NK-92 (cell line): ENCODE data around the gene RMP24.

ENCODE experiments used
- DNase-seq: peaks from one replicate; lab custom pipeline; 2025; ENCODE audit not compliant: unreplicated experiment; lab: John Stamatoyannopoulos, UW

The RMP24 gene

GRCh38 chr18:35972197-35973000 is at the start of gene RMP24:
TSS of gene RMP24 (plus strand) at chr18:35972679.
- peak; percentile 73 for DNase-seq

GRCh38 chr18:35923939-35924684 is 48.4 kb upstream of the RMP24 start:
- no peak for DNase-seq

GRCh38 chr18:35926884-35927283 is 45.6 kb upstream of the RMP24 start:
- no peak for DNase-seq

GRCh38 chr18:35927430-35927829 is 45.0 kb upstream of the RMP24 start:
- no peak for DNase-seq

GRCh38 chr18:35933982-35934381 is 38.5 kb upstream of the RMP24 start:
- no peak for DNase-seq

GRCh38 chr18:35934891-35935290 is 37.6 kb upstream of the RMP24 start:
- DNase-seq, result no peak

- DNase-seq, result no peak
Observed at GRCh38 chr18:35935805-35936204, 36.7 kb upstream of the RMP24 start.

- no peak for DNase-seq
Observed at GRCh38 chr18:35936951-35937350, 35.5 kb upstream of the RMP24 start.

GRCh38 chr18:35938158-35938557 is 34.3 kb upstream of the RMP24 start:
- DNase-seq, result no peak

GRCh38 chr18:35938562-35938961 is 33.9 kb upstream of the RMP24 start:
- no peak for DNase-seq

GRCh38 chr18:35939138-35939537 is 33.3 kb upstream of the RMP24 start:
- no peak for DNase-seq

- DNase-seq, result no peak
Observed at GRCh38 chr18:35941299-35941698, 31.2 kb upstream of the RMP24 start.

GRCh38 chr18:35942133-35942532 is 30.3 kb upstream of the RMP24 start:
- no peak for DNase-seq

GRCh38 chr18:35942661-35943060 is 29.8 kb upstream of the RMP24 start:
- DNase-seq, result no peak

GRCh38 chr18:35948080-35948479 is 24.4 kb upstream of the RMP24 start:
- DNase-seq, result no peak

GRCh38 chr18:35949090-35949489 is 23.4 kb upstream of the RMP24 start:
- DNase-seq, result no peak

GRCh38 chr18:35949903-35950627 is 22.4 kb upstream of the RMP24 start:
- DNase-seq, result no peak

- no peak for DNase-seq
Observed at GRCh38 chr18:35950628-35950982, 21.9 kb upstream of the RMP24 start.

- no peak for DNase-seq
Observed at GRCh38 chr18:35953688-35954087, 18.8 kb upstream of the RMP24 start.

GRCh38 chr18:35956226-35956625 is 16.3 kb upstream of the RMP24 start:
- DNase-seq, result no peak

GRCh38 chr18:35962320-35962719 is 10.2 kb upstream of the RMP24 start:
- DNase-seq, result no peak

GRCh38 chr18:35964319-35964718 is 8.2 kb upstream of the RMP24 start:
- DNase-seq, result no peak
